HUES6 (cell line): ENCODE data around the gene NGEF.

Source experiments
- H3K27ac ChIP-seq: 2 replicates; pipeline ENCODE4 v1.7.0; 2013; ENCODE audit warnings: low read depth, mild to moderate bottlenecking, low read length, inconsistent platforms
- H3K27me3 ChIP-seq: 2 replicates; pipeline ENCODE4 v1.6.1; 2013; ENCODE audit warnings: low read length; ENCODE audit not compliant: control insufficient read depth, insufficient read depth
- H3K36me3 ChIP-seq: 2 replicates; pipeline ENCODE4 v1.6.1; 2013; ENCODE audit warnings: low read length; ENCODE audit not compliant: control insufficient read depth, insufficient read depth
- H3K4me1 ChIP-seq: 2 replicates; pipeline ENCODE4 v1.6.1; 2013; ENCODE audit warnings: low read length; ENCODE audit not compliant: control insufficient read depth, insufficient read depth
- H3K4me3 ChIP-seq: 2 replicates; pipeline ENCODE4 v1.5.1; 2013; ENCODE audit warnings: low read depth, low read length
- H3K9ac ChIP-seq: one replicate; pipeline ENCODE4 v1.6.1; 2013; ENCODE audit warnings: mild to moderate bottlenecking, low read length
- H3K9me3 ChIP-seq: 2 replicates; pipeline ENCODE4 v1.6.1; 2013; ENCODE audit warnings: low read depth, low read length; ENCODE audit not compliant: control insufficient read depth, insufficient read depth

NGEF gene

DNA sequence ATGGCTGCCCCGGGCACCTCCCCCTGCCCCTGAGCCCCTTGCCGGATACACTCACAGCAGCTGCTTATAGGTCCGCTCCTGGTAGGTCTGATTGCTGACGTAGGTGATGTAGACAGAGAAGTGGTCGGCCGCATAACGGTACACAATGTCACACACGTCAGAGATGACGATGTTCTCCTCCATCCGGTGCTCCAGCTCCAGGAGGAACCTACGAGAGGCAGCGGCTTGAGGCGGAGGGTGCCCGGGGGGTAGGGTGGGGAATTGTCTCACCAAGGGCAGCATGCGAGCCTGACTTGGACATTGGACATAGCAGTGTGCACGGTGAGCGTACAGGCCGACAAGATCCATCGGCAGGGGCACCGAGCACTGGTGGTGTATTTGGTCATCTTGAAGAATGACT lies 120.2 kb downstream of the NGEF start:
- Histone ChIP-seq H3K27ac (no peak overlapping the region), H3K4me3 (no peak overlapping the region), H3K36me3 (no peaks in the 10 kb centered on the region), H3K4me1 (peaks cover 16% of the 10 kb centered on the region), H3K9me3 (no peaks in the 10 kb centered on the region), H3K9ac (no peak overlapping the region), H3K27me3 (no peaks in the 10 kb centered on the region; the same call in 1 of the 2 replicates)

DNA sequence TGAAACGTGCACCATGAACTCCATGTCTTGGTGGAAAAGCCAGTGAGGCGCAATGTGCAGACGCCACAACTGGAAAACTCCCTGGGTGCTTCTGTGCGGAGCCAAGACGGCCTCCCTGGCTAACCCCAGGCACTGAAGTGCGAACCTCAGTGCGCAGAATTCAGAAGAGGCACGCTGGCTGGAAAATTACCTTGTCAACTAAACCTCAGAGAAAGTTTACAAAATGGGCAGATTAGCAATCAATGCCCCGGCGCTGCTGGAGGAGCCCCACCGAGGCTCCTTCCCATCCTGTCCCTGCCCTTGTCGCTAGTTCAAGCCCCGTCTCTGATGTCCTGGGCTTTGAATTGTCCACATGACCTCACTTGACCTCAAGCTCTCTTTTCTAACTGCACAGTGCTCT lies 120.8 kb downstream of the NGEF start:
- H3K27me3 ChIP-seq: no peaks in the 10 kb centered on the region; the same call in 1 of the 2 replicates
- no peaks in the 10 kb centered on the region for H3K36me3 ChIP-seq
- H3K4me3 ChIP-seq: no peak overlapping the region
- H3K27ac ChIP-seq: no peak overlapping the region
- H3K9ac ChIP-seq: no peak overlapping the region
- no peaks in the 10 kb centered on the region for H3K9me3 ChIP-seq
- H3K4me1 ChIP-seq: peaks cover 16% of the 10 kb centered on the region

DNA sequence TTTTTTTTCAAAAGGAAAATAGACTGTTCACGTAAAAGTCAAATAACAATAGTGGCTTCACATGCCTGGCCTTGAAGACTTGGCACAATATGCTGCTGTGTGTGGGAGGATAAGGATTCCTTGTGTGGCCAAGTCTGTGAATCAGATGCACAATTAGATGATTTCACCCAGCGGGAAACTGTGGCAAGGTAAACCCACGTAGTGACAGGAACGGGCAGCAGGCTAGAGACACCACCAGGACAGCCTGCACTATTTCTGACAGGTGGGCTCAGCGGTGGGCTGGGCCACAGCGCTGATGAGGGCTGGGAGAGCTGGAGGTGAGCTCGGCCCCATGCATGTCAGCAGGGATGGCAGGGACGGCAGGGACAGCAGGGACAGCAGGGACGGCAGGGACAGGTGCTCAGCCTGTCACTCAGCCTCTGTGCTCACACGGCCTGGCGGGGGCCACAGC lies 121.4 kb downstream of the NGEF start:
- Histone ChIP-seq H3K36me3 (no peaks in the 10 kb centered on the region), H3K4me1 (peaks cover 16% of the 10 kb centered on the region), H3K27me3 (no peaks in the 10 kb centered on the region; the same call in 1 of the 2 replicates), H3K27ac (no peak overlapping the region), H3K9ac (no peak overlapping the region), H3K4me3 (no peak overlapping the region), H3K9me3 (no peaks in the 10 kb centered on the region)

DNA sequence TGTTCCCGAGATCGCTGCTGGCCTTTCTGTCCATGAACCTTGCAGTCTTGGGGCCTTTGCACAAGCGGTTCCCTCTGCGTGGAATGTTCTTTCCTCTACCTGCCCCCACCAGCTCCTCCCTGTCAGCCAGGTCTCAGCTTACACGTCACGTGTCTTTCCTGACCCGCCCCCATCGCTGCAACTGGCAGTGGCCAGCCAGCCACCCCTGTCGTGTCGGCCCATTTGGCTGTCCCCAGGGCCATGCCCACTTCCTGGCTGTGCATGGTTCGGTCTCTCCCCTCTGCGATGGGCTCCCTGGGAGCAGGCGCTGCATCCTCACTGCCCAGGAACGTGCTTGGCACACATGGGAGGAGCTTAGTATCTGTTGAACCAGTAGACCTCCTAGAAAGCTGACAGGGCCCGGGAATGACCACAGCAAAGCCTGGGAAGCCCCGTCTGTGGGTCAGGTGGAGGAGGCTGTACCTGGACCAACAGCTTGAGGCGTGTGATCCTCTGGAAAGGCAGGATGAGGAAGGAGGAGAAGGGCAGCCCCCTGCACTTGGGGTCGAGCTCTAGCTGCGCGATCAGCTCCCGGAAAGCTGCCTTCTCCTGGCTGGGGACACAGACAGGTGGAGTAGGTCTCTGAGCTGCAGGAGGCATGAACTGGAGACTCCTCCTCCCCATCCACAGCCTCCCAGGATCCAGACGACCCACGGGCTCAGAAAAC lies 122.0 kb downstream of the NGEF start:
- no peak overlapping the region for H3K9ac ChIP-seq
- H3K27me3 ChIP-seq: no peaks in the 10 kb centered on the region; the same call in 1 of the 2 replicates
- no peaks in the 10 kb centered on the region for H3K9me3 ChIP-seq
- H3K27ac ChIP-seq: no peak overlapping the region
- H3K4me1 ChIP-seq: peaks cover 16% of the 10 kb centered on the region
- H3K4me3 ChIP-seq: peak overlapping the region; percentile 16
- H3K36me3 ChIP-seq: no peaks in the 10 kb centered on the region

DNA sequence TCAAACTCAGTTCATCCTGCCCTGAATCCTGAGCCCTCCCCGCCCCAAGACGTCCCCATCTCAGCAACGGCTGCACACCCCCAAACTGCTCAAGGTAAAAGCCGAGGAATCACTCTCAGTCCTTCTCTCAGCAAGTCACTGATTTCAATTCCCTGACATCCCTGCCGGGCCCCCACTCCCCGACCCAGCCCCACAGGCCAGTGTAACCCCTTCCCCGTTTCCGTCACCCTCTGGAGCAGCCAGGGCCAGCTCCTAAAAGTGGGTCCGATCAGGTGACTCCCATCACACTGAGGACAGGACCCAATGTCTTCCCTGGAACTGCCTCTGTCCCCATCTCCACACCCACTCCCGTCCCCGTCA lies 122.5 kb downstream of the NGEF start:
- Histone ChIP-seq H3K4me3 (peak overlapping the region; percentile 16), H3K36me3 (no peaks in the 10 kb centered on the region), H3K27ac (no peak overlapping the region), H3K9me3 (no peaks in the 10 kb centered on the region), H3K9ac (no peak overlapping the region), H3K4me1 (peaks cover 16% of the 10 kb centered on the region), H3K27me3 (no peaks in the 10 kb centered on the region)

DNA sequence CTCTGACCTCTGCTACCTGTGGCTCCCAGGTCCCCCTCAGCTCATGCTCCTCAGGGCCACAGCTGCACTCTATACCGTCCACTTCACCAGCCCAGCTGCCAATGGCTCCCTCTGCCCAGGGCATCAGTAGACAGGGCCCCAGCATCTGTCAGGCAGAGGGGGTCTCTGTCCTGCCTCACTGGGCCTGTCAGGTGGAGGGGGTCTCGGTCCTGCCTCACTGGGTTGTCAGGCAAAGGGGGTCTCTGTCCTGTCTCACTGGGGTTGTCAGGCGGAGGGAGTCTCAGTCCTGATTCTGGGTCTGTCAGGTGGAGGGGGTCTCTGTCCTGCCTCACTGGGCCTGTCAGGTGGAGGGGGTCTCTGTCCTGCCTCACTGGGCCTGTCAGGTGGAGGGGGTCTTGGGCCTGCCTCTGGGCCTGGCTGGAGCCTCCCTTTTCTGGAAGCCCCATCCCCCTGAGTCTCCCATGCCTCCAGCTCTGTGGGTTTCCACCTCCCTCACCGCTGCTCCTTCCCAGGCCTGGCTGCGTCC lies 123.1 kb downstream of the NGEF start:
- H3K4me3 ChIP-seq: no peak overlapping the region
- peaks cover 16% of the 10 kb centered on the region for H3K4me1 ChIP-seq
- H3K27ac ChIP-seq: no peak overlapping the region
- no peaks in the 10 kb centered on the region for H3K27me3 ChIP-seq
- H3K9ac ChIP-seq: no peak overlapping the region
- H3K36me3 ChIP-seq: no peaks in the 10 kb centered on the region
- no peaks in the 10 kb centered on the region for H3K9me3 ChIP-seq

DNA sequence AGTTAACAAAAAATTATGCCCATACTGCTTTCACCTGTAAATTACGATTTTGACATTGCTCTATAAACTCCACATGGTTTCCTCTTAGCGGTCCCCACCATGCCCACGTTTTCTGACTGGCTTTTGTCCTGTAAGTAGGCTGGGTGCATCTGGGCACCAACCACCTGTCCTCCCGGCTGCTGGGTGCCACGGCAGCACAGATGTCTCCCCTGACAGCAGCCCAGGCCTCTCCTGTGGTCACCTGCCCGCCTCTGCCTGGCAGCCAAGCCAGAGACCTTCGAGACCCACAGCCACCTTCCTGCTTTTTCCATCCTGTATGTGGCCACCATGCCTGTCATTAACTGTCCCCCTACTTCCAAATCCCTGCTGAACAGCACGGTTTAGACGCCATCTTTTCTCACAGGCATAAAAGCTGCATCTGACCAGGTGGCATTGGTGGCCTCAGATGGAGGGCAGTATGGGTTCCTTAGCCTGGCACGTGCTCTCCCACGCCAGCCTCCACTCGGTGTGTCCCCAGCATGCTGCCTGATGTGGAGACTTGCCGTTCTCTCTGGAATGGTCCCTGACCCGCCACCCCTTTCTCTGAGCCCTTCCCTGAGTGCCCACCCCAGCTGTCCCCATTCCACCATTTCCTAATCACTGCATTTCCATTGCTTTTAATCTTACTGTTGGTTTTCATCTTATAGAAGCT lies 124.1 kb downstream of the NGEF start:
- H3K27me3 ChIP-seq: no peaks in the 10 kb centered on the region
- no peak overlapping the region for H3K4me3 ChIP-seq
- H3K36me3 ChIP-seq: no peaks in the 10 kb centered on the region
- H3K27ac ChIP-seq: no peak overlapping the region
- H3K9ac ChIP-seq: no peak overlapping the region
- H3K9me3 ChIP-seq: no peaks in the 10 kb centered on the region
- peaks cover 16% of the 10 kb centered on the region for H3K4me1 ChIP-seq

DNA sequence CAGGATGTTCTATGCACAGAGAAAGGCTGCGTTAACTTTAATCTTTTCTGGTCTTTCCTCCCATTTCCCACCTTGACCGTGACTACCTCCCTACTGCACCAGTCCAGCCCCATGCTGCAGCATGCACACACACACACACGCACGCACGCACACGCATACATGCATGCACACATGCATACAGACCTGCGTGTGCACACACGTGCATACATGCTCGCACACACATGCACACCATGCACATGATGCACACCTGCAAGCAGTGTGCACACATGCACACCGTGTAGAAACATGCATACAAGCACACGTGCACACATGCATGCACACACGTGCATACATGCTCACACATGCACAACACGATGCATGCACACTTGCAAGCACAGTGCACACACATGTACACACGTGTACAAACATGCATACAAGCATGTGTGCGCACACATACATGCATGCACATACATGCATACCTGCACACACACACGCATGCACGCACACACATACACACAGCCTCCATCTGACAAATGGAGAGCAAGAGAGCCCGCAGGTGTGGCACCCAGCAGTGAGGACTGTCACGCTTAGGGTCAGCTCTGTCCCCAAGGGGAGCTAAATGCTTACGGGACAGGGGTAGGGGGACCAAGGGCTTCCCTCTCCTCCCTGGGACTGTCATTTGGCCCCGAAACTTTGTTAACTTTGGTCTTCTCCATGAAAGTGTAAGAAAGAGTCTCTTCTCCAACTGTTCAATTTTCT lies 124.8 kb downstream of the NGEF start:
- Histone ChIP-seq H3K9me3 (no peaks in the 10 kb centered on the region), H3K9ac (no peak overlapping the region), H3K27ac (no peak overlapping the region), H3K36me3 (no peaks in the 10 kb centered on the region), H3K4me3 (no peak overlapping the region), H3K27me3 (no peaks in the 10 kb centered on the region), H3K4me1 (peaks cover 16% of the 10 kb centered on the region)

DNA sequence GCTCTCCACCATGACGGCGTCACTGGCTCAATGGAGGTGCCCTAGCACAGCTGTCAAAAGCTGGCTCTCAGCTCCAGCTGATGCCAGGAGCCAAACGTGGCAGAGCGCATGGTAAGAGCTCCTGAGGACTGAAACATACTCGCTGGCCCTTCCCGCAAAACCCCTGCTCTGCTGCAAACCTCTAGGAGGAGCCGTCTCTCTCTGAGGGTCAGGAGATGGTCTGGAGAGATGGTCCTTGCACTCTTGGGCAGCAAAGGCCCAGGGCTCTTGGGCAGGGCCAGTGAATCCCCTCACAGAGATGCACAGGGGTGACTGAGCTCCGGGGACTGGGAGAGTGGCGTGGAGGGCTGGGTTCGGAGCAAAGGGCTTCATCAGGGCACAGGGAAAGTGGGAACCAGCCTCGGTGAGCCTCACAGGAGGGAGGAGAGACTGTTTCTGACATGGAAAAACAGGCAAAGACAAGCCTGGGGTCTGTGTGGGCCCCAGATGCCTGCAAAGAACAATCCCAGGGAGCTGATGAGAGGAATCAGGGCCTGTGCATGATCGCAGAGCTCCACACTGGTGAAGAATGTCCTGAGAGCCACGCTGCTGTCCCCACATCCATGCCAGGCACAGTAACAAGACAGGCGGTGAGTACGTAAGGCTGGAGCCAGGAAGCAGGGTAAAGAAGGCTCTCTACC lies 125.7 kb downstream of the NGEF start:
- H3K9ac ChIP-seq: peak overlapping the region; percentile 11

DNA sequence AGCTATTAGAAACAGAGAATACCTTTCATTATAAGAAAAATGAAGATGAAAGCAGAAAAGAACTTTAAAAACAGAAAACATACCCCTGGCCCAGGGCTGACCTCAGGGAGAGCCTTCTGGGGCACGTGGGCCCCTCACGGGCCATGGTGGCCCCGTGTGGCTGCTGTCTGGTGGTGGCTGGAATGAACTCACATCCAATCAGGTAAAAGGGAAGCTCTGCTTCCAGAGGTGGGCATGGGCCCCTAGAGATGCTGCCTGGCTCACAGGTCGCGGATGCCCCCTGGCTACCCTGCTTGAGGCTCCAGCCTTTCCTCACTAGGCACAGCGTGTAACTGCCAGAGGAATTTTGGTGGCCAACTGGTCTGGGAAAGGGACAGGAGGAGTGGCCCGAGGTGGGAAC lies 126.4 kb downstream of the NGEF start:
- Histone ChIP-seq H3K4me1 (peaks cover 14% of the 10 kb centered on the region), H3K9me3 (no peaks in the 10 kb centered on the region), H3K27ac (no peak overlapping the region), H3K9ac (no peak overlapping the region), H3K36me3 (no peaks in the 10 kb centered on the region), H3K4me3 (no peak overlapping the region), H3K27me3 (no peaks in the 10 kb centered on the region)

More for the DNA sequence above, 125.7 kb downstream of the NGEF start:
- Histone ChIP-seq H3K4me1 (peaks cover 16% of the 10 kb centered on the region), H3K27me3 (no peaks in the 10 kb centered on the region), H3K4me3 (no peak overlapping the region), H3K36me3 (no peaks in the 10 kb centered on the region), H3K9me3 (no peaks in the 10 kb centered on the region), H3K27ac (no peak overlapping the region)
